Stimulated activated memory B cell treated with anti-CD40 and anti-IgM and Interleukin-4, amounts not matched to agents 10 μg/mL and 1 μg/mL and 100 μg/mL, for 72 hours (primary cell): ENCODE measurements around the gene ZDHHC8.

Experiments
- ATAC-seq: fragments of 150-1000 bp; cut with Tn5 transposase; 2 replicates; pipeline ENCODE4 v1.10.0; 2021
- H3K27ac Mint-ChIP-seq: one replicate; pipeline ENCODE4 v1.8.0; 2022; ENCODE audit warnings: mild to moderate bottlenecking, mixed read lengths
- H3K27me3 Mint-ChIP-seq: one replicate; pipeline ENCODE4 v1.8.0; 2022; ENCODE audit warnings: mixed read lengths
- H3K36me3 Mint-ChIP-seq: one replicate; pipeline ENCODE4 v1.8.0; 2022; ENCODE audit warnings: mixed read lengths
- H3K4me1 Mint-ChIP-seq: one replicate; pipeline ENCODE4 v1.8.0; 2022; ENCODE audit warnings: mixed read lengths
- H3K4me3 Mint-ChIP-seq: one replicate; pipeline ENCODE4 v1.8.0; 2022; ENCODE audit warnings: mild to moderate bottlenecking, moderate library complexity, mixed read lengths
- H3K9me3 Mint-ChIP-seq: one replicate; pipeline ENCODE4 v1.8.0; 2022; ENCODE audit warnings: mixed read lengths

ZDHHC8 gene

DNA sequence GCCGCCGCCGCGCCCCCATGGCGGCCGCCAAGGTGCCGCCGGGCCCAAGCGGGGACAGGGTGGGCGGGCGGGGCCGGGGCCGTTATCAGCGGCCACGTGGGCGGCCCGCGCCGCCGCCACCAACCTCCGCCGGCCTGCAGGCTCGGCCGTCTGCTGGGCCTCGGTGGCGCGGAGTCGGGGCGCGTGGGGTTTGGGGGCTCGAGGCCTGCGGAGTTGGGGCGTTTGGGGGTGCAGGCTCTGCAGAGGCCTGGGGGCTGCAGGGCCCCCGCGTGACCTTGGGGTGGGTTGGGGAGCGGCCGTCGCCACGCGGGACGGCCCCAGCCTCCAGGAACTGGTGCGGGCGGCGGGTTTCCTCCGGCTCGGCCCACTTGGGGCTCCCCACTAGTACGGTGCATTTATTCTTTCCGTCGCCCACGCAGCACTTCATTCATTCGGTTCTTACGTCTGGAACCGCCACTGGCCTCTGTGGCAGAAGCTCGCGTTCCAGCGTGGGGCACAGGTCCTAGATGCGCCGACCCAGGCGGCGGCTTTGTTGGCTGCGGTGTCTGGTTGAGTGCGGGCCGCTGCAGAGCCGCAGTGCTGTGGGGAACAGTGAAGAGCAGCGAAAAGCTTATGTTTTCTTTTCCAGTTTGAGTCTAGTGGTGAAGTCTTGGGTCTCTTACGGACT is 13.8 kb upstream of the ZDHHC8 start:
- no peaks in the 10 kb centered on the region for H3K9me3 Mint-ChIP-seq
- ATAC-seq = peak; percentile 55
- H3K4me1 Mint-ChIP-seq = peaks cover 75% of the 10 kb centered on the region

DNA sequence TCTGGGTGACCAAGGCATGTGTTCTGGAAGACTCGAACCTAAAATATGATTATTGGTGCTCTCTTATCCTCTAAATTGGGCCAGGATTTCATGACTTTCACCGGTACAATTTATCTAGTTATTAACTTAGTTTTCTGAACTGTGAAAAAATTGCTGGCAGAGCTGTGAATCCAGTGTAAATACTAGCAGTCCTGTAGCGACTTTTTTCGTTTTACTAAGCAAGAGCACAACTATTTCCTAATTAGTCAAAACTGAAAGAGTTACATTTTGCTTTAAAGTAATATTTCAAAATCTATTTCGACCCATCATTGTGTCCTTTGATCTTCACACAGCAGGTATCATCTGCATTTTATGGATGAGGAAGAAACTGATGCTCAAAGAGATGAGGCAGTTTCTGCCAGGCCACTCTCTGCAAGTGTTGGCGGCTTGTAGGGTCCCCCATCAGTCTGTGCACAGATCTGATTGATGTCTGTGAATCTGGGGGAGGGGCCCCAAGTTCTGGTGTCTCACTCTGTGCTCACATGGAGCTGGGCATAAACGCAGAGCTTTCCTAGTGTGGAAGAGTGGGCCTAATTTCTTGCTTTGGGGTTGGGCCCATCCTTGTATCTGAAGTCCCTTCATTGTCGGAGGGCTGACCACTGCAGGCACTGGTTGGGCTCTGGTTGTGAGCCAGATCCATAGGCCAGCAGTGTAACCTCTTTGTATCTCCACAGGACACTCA is 13.1 kb upstream of the ZDHHC8 start:
- H3K27me3 Mint-ChIP-seq = no peaks in the 10 kb centered on the region
- H3K27ac Mint-ChIP-seq = peak overlapping the region; percentile 98
- ATAC-seq = no peak
- H3K4me3 Mint-ChIP-seq = peak overlapping the region; percentile 88
- peaks cover 42% of the 10 kb centered on the region for H3K36me3 Mint-ChIP-seq
- H3K4me1 Mint-ChIP-seq = peaks cover 80% of the 10 kb centered on the region
- no peaks in the 10 kb centered on the region for H3K9me3 Mint-ChIP-seq

More for the DNA sequence above, 13.8 kb upstream of the ZDHHC8 start:
- H3K4me3 Mint-ChIP-seq = peak overlapping the region; percentile 93
- H3K27ac Mint-ChIP-seq = peak overlapping the region; percentile 98
- no peaks in the 10 kb centered on the region for H3K27me3 Mint-ChIP-seq
- H3K36me3 Mint-ChIP-seq = peaks cover 37% of the 10 kb centered on the region

DNA sequence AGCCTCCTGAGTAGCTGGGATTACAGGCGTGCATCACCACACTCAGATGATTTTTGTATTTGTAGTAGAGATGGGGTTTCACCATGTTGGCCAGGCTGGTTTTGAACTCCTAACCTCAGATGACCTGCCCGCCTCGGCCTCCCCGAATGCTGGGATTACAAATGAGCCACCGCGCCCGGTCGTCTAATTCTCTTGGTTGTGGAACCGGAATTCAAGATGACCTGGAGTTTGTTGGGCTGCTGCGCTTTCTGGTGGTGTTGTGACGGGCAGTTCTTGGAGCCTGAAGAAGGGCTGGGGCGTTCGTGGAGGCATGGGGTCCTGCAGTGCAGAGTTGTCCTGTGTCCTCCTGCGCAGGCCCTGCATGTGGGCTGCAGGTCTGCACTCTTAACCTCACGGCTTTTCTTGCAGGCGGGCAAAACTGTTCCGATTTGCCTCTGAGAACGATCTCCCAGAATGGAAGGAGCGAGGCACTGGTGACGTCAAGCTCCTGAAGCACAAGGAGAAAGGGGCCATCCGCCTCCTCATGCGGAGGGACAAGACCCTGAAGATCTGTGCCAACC is 9.7 kb upstream of the ZDHHC8 start:
- no peak overlapping the region for H3K4me3 Mint-ChIP-seq

DNA sequence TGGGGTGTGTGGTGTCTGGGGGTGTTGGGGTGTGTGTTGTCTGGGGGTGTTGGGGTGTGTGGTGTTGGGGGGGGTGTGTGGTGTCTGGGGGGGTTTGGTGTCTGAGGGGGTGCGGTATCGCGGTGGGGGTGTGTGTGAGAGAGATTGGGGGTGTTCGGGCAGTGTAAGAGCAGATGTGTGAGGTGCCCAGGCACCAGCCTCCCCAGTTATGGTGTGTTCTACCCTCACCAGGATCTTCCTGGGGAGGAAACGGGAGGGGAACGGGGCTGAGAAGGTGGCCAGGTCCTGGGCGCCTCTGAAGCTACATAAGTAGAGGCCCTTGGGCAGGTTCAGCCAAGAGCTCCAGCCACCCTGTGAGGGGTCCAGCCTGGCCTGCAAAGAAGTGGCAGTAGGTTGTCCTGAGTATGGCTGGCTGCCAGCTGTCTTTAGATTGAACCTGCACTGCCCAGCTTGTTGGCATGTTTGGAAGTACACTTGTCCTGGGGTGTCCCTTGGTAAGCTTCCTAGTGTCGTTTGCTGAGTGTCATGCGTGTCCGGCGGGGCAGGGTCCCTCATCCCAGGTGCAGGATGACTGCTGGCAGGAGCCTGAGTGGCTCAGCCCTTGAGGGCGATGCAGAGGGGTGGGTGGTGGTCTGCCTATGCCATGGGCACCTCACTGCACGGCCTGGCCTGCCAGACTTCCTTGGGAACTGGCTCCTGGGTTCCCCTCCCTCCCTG is 8.1 kb upstream of the ZDHHC8 start:
- Mint-ChIP-seq H3K4me1 (peaks cover 60% of the 10 kb centered on the region), H3K27ac (peak overlapping the region; percentile 32), H3K4me3 (no peak overlapping the region), H3K27me3 (no peaks in the 10 kb centered on the region), H3K36me3 (peaks cover 45% of the 10 kb centered on the region), H3K9me3 (no peaks in the 10 kb centered on the region)
- no peak for ATAC-seq

More for the DNA sequence above, 9.7 kb upstream of the ZDHHC8 start:
- peaks cover 56% of the 10 kb centered on the region for H3K4me1 Mint-ChIP-seq
- peak overlapping the region; percentile 32 for H3K27ac Mint-ChIP-seq
- H3K36me3 Mint-ChIP-seq = peaks cover 33% of the 10 kb centered on the region
- H3K27me3 Mint-ChIP-seq = no peaks in the 10 kb centered on the region
- H3K9me3 Mint-ChIP-seq = no peaks in the 10 kb centered on the region
- no peak for ATAC-seq

DNA sequence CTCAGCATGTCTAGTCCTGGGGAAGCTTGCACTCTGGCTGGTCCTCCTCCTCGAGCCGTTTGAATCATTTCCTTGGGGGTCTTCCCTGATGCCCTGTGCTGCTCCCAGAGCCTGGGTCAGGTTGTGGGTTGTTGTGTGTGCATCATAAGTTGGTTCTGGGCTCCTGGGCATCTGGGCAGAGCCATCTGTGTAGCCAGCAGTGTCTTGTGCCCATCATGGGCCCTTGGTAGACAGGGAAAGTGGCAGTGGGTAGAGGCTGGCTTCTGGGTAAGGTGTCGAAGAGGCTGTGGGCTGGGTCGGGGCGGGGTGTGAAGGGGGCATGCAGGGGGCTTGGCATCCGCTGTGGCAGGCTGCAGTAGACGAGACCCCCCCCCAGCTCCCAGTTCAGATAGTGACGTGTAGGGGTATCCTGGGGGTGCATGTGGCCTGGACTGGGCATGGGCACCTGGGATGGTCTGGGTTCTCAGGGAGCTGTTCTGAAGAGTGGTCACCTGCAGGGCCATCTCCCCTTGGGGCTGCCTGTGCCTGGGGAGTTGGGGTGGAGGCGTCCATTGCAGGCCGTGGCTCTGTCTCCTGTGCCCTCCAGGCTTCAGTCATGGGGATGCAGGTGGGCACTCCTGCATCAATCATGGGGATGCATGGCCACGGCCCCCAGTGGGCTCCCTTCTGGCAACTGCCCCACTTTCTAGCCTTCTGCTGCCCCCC is 7.4 kb upstream of the ZDHHC8 start:
- no peaks in the 10 kb centered on the region for H3K27me3 Mint-ChIP-seq
- no peak for ATAC-seq
- H3K36me3 Mint-ChIP-seq = peaks cover 40% of the 10 kb centered on the region
- no peaks in the 10 kb centered on the region for H3K9me3 Mint-ChIP-seq
- H3K4me1 Mint-ChIP-seq = peaks cover 53% of the 10 kb centered on the region
- H3K4me3 Mint-ChIP-seq = no peak overlapping the region
- no peak overlapping the region for H3K27ac Mint-ChIP-seq

DNA sequence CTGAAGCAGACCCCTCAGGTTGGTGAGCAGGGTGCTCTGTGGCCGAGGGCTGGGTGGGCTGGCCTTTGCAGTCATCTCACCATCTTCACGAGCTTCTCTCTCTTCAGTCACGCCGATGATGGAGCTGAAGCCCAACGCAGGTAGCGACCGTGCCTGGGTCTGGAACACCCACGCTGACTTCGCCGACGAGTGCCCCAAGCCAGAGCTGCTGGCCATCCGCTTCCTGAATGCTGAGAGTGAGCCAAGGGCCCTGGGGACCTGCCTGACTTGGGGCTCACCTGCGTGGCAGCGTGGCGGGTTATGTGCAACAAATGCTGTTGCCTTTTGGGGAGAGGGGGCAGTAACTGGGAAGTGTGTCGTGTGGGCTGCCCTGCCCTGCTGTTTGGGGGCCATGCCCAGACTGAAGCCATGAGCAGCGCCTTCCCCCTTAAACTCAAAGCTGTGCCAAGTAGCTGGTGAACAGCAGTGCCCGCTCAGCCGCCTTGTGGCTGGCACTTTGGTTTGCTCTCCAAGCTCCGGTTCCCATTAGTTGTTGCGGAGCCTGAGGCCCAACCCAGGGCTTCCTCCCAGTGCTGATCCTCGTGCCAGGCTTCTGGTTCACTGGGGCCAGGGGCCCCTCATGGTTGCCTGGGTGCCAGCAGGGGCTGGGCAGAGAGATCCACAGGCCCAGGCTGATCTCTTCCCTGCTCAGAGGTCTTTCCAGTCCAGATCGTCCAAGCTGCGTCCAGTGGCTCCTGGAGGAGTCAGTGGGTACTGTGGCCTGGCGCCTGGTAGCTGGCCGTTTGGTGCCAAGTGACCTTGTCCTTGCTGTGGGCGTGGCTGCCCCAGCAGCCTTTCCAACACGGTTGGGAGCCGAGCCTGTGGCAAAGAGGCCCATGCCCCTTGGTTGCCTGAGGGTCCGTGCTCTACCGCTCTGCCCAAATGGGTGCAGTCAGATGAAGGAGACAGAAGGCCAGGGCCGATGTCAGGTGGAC is 6.1 kb upstream of the ZDHHC8 start:
- peaks cover 40% of the 10 kb centered on the region for H3K36me3 Mint-ChIP-seq
- ATAC-seq = no peak
- peaks cover 47% of the 10 kb centered on the region for H3K4me1 Mint-ChIP-seq
- H3K27me3 Mint-ChIP-seq = no peaks in the 10 kb centered on the region
- H3K27ac Mint-ChIP-seq = no peak overlapping the region
- no peak overlapping the region for H3K4me3 Mint-ChIP-seq
- H3K9me3 Mint-ChIP-seq = no peaks in the 10 kb centered on the region

DNA sequence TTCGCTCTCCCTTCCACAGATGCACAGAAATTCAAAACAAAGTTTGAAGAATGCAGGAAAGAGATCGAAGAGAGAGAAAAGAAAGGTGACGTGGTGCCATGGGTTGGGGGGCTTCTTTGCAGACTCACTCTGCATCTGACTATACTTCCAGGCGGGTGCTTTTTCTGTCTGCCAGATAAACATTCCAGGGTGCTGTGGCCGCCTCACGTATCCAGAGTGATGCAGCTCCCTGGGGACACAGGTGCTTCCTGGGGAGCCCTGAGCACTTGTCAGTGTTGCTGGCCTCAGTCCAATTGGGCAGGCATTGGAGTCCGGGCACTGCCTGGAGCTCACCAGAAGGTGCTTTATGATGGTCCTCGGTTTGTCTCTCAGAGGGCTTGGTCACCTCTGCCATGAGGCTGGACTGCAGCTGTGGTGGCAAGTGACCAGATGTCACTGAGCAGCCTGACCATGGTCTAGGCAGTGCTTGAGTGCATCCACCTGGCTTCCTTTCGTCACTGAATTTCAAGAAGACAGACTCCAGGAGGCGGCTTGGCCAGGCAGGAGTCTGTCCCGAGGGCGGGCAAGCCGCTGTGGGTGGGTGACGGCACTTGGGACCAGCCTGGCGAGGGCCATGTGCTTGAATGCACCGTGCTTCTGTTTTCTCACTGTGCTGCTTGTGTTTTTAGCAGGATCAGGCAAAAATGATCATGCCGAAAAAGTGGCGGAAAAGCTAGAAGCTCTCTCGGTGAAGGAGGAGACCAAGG is 5.1 kb upstream of the ZDHHC8 start:
- Mint-ChIP-seq H3K9me3 (no peaks in the 10 kb centered on the region), H3K4me3 (no peak overlapping the region), H3K4me1 (peaks cover 40% of the 10 kb centered on the region), H3K27ac (no peak overlapping the region), H3K27me3 (no peaks in the 10 kb centered on the region), H3K36me3 (peaks cover 40% of the 10 kb centered on the region)
- ATAC-seq = no peak

DNA sequence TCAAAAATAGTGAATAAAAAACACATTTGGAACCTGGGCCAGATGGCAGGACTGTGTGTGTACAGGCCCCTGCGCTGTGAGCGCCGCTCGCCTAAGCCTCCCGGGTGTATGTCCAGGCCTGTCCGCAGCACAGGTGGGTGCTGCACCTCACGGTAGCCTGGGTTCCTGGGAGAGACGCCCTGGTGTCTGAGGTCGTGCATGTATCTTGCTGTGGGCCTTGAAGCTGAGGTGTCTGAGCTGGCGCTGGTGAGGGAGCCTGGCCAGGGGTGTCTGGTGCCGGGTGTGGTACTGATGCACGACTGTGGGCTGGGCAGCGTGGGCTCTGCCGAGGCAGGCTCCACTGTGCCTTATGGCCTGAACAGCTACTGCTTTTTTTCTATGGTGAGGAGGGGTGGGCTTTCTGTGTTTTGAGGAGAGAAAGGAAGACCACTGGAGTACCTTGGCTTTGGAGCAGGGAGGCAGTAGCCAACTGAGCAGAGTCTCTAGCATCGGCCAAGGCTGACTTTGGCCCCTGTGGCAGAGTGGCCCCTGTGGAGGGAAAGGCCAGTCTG is 4.2 kb upstream of the ZDHHC8 start:
- ATAC-seq = no peak
- no peaks in the 10 kb centered on the region for H3K9me3 Mint-ChIP-seq
- no peak overlapping the region for H3K4me3 Mint-ChIP-seq
- peaks cover 37% of the 10 kb centered on the region for H3K36me3 Mint-ChIP-seq
- peaks cover 31% of the 10 kb centered on the region for H3K4me1 Mint-ChIP-seq
- H3K27ac Mint-ChIP-seq = no peak overlapping the region
- no peaks in the 10 kb centered on the region for H3K27me3 Mint-ChIP-seq

DNA sequence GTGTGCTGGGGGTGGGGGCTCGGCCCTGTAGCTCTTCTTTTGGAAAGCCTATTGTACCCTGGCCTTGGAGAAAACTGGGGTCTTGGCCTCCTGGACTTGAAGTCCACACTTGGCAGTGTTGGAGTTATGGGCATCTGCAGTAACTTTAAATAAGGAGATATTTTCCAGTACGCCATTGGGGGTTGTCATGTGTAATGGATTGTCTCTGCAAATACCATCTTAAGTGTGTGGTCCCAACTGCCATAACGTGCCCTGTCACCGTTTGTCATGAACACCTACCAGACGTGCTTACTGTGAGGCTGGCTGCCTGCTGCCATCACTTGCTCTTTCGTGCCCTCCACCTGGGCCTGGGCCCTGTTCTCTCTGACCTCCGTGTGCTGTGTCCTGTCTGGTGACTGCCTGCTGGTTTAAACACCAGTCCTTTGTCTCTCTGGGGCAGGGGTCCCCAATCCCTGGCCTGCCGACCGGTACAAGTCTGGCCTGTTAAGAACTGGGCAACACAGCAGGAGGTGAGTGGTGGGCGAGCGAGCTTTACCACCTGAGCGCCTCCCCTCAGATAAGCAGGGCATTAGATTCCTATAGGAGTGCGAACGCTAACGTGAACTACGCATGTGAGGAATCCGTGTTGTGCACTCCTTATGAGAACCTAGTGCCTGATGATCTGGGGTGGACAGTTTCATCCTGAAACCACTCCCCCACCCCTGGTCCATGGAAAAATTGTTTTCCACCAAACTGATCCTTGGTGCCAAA is 3.6 kb upstream of the ZDHHC8 start:
- Mint-ChIP-seq H3K36me3 (peaks cover 31% of the 10 kb centered on the region), H3K27me3 (no peaks in the 10 kb centered on the region), H3K4me3 (no peak overlapping the region), H3K9me3 (no peaks in the 10 kb centered on the region), H3K4me1 (peaks cover 31% of the 10 kb centered on the region), H3K27ac (no peak overlapping the region)
- no peak for ATAC-seq

DNA sequence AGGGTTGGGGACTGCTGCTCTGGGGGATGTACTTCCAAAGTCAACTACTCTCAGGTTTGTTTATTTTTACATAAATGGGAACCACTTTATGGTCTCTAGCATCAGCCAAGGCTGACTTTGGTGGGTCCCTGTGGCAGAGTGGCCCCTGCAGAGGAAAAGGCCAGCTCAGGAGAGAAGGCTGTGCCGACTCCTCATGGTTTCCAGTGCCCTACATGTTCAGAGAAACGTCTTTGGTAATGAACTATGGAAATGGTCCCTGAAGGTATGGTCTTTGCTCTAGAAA is 3.0 kb upstream of the ZDHHC8 start:
- Mint-ChIP-seq H3K36me3 (peaks cover 28% of the 10 kb centered on the region), H3K27me3 (no peaks in the 10 kb centered on the region), H3K4me1 (peaks cover 34% of the 10 kb centered on the region), H3K4me3 (no peak overlapping the region), H3K27ac (no peak overlapping the region), H3K9me3 (no peaks in the 10 kb centered on the region)
- no peak for ATAC-seq

DNA sequence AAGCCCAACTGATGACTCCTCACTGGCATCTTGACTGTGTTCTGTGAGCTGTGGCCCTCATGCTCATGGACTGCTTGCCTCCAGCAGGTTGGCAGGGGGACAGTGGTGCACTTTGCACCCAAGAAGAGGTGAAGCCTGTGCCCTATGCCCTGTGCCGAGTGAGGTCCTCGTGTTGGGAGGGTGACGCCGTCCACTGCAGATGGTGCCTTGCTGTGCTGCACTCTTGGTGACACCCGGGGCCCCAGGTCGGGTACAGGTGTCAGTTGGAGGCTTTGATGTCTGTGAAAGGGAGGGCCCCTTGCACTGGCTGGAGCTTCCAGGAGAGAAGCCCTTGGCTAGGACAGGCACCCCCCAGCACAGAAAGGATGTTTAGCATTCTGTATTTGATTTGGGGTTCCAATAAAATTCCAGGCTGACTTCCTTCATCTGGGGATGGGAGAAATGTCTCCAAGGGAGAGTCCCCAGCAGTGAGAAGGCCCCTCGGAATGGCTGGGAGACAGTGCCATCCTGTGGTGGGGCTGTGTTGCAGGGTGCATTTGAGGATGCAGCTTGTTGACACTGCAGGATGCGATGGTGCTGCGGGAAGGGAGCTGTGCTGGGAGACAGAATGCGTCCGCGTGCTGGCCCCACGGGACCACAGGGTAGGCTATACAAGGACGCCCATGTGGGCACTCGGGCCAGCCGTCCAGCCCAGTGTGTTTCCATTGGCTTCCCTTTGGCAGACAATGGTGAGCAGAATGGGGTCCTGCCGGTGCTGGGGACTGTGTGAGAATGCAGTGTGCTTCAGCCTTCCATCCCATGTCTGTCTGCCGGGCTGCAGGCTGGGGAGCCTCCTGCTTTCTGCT is 2.5 kb upstream of the ZDHHC8 start:
- Mint-ChIP-seq H3K36me3 (peaks cover 24% of the 10 kb centered on the region), H3K4me3 (no peak overlapping the region), H3K27me3 (no peaks in the 10 kb centered on the region), H3K4me1 (peaks cover 35% of the 10 kb centered on the region), H3K9me3 (no peaks in the 10 kb centered on the region), H3K27ac (no peak overlapping the region)
- no peak for ATAC-seq

DNA sequence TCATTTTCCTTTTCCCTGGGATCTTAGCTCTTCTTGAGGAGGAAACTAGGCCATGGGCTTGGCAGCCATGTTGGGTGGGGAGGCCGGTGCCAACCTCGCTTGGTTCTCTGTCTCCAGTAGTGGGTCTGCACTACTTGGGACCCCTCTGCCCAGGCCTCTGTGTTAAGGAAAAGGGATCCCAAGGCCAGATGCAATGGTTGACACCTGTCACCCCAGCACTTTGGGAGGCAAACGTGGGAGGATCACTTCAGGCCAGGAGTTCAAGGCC is 1.9 kb upstream of the ZDHHC8 start:
- peak overlapping the region; percentile 57 for H3K27ac Mint-ChIP-seq
- H3K36me3 Mint-ChIP-seq = peaks cover 21% of the 10 kb centered on the region
- H3K27me3 Mint-ChIP-seq = no peaks in the 10 kb centered on the region
- no peaks in the 10 kb centered on the region for H3K9me3 Mint-ChIP-seq
- peaks cover 39% of the 10 kb centered on the region for H3K4me1 Mint-ChIP-seq
- no peak overlapping the region for H3K4me3 Mint-ChIP-seq
- ATAC-seq = no peak
